ENCODE measurements around the gene PYROXD2. TPM values are rescaled to one million over a fixed set of nuclear protein-coding genes. Genes with fewer than 3 reads are reported as not detected.

The PYROXD2 gene
- total and polyA plus RNA-seq, 2 of the 13 experiments (the other 11 are each of a cell fraction or from before 2014, with no cell fraction given): 2.0 to 6.2 TPM

DNA sequence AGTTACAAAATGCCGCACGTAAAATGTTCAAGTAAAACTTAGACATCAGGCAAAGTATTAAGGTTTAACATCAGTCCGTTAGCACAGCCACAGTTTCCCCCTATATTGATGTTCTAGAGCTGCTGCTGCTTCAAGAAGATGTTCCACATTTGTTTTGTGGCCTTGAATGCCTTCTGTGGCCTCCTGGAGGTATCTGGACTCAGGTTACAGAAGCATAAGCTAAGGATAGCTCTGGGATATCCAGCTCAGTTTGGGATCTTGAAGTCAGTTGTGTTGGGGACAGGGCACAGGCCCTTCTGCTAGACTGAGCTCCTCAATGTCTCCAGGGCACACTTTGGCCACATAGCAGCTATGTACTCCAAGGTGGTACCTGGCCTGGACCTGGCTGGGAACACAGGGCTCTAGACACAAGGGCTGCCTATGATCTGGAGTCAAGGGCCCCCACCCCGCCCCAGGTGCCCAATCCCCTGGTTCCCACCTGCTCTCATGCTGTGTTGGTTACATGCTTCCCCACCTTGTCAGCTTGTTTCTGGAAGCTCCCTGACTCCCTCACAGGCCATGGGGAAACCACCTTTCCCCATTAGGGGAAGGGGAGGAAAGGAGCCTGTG lies 4.7 kb downstream of the PYROXD2 start (continued):
- TF ChIP-seq, protein P1, sequence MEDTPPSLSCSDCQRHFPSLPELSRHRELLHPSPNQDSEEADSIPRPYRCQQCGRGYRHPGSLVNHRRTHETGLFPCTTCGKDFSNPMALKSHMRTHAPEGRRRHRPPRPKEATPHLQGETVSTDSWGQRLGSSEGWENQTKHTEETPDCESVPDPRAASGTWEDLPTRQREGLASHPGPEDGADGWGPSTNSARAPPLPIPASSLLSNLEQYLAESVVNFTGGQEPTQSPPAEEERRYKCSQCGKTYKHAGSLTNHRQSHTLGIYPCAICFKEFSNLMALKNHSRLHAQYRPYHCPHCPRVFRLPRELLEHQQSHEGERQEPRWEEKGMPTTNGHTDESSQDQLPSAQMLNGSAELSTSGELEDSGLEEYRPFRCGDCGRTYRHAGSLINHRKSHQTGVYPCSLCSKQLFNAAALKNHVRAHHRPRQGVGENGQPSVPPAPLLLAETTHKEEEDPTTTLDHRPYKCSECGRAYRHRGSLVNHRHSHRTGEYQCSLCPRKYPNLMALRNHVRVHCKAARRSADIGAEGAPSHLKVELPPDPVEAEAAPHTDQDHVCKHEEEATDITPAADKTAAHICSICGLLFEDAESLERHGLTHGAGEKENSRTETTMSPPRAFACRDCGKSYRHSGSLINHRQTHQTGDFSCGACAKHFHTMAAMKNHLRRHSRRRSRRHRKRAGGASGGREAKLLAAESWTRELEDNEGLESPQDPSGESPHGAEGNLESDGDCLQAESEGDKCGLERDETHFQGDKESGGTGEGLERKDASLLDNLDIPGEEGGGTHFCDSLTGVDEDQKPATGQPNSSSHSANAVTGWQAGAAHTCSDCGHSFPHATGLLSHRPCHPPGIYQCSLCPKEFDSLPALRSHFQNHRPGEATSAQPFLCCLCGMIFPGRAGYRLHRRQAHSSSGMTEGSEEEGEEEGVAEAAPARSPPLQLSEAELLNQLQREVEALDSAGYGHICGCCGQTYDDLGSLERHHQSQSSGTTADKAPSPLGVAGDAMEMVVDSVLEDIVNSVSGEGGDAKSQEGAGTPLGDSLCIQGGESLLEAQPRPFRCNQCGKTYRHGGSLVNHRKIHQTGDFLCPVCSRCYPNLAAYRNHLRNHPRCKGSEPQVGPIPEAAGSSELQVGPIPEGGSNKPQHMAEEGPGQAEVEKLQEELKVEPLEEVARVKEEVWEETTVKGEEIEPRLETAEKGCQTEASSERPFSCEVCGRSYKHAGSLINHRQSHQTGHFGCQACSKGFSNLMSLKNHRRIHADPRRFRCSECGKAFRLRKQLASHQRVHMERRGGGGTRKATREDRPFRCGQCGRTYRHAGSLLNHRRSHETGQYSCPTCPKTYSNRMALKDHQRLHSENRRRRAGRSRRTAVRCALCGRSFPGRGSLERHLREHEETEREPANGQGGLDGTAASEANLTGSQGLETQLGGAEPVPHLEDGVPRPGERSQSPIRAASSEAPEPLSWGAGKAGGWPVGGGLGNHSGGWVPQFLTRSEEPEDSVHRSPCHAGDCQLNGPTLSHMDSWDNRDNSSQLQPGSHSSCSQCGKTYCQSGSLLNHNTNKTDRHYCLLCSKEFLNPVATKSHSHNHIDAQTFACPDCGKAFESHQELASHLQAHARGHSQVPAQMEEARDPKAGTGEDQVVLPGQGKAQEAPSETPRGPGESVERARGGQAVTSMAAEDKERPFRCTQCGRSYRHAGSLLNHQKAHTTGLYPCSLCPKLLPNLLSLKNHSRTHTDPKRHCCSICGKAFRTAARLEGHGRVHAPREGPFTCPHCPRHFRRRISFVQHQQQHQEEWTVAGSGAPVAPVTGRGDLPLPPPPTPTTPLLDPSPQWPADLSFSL (CRISPR knock-in tag; IDR thresholded peaks at IDR 0.05): no peak
- no peak for TF ChIP-seq ZEB1 (IDR thresholded peaks at IDR 0.05; ENCODE audit: insufficient replicate concordance, low read depth)
- no peak for TF ChIP-seq ARID2 (CRISPR knock-in tag; IDR thresholded peaks at IDR 0.05; ENCODE audit: borderline replicate concordance)
- no peak for TF ChIP-seq ZNF704 (CRISPR knock-in tag; IDR thresholded peaks at IDR 0.05; ENCODE audit: borderline replicate concordance)
- no peak for TF ChIP-seq ZNF800 (CRISPR knock-in tag; IDR thresholded peaks at IDR 0.05)
- TF ChIP-seq KDM5A (IDR thresholded peaks at IDR 0.05; ENCODE audit: borderline replicate concordance, low read length): no peak
- TF ChIP-seq ZSCAN22 (CRISPR knock-in tag; IDR thresholded peaks at IDR 0.05): no peak
